HL-60/S4 (cell line): ENCODE results near the gene PLEKHM2.
"Not testable (repeated sequence)": the region's sequence is repeated elsewhere in the genome, so short reads cannot be mapped to it uniquely, and the experiment has no call there.

ENCODE experiments used
- in situ Hi-C: fragments of 300-500 bp; cut with MboI; formaldehyde crosslinking; loops from 2 replicates; pipeline ENCODE4 v1.14.3; 2022; ENCODE audit warnings: low sequenced_read_pairs

The PLEKHM2 gene, protein sequence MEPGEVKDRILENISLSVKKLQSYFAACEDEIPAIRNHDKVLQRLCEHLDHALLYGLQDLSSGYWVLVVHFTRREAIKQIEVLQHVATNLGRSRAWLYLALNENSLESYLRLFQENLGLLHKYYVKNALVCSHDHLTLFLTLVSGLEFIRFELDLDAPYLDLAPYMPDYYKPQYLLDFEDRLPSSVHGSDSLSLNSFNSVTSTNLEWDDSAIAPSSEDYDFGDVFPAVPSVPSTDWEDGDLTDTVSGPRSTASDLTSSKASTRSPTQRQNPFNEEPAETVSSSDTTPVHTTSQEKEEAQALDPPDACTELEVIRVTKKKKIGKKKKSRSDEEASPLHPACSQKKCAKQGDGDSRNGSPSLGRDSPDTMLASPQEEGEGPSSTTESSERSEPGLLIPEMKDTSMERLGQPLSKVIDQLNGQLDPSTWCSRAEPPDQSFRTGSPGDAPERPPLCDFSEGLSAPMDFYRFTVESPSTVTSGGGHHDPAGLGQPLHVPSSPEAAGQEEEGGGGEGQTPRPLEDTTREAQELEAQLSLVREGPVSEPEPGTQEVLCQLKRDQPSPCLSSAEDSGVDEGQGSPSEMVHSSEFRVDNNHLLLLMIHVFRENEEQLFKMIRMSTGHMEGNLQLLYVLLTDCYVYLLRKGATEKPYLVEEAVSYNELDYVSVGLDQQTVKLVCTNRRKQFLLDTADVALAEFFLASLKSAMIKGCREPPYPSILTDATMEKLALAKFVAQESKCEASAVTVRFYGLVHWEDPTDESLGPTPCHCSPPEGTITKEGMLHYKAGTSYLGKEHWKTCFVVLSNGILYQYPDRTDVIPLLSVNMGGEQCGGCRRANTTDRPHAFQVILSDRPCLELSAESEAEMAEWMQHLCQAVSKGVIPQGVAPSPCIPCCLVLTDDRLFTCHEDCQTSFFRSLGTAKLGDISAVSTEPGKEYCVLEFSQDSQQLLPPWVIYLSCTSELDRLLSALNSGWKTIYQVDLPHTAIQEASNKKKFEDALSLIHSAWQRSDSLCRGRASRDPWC

DNA sequence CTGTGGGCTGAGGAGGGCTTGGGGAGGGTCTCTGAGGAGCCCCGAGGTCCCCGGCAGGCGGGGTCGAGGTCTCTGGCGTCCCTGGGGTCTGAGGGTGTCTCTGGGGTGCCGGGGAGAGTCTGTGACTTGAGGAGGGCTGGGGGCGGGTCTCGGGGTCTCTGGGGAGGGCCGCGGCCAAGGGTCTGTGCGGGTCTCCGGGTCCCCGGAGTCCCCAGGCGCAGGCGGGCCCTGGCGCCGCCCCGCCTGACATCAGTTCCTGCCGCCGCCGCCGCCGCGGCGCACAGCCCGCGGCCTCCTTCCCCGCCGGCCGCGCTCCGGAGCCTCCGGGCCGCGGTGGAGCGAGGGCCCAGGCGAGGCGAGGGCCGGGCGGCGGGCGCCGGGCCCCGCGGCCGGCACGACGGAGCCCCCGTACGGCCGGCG lies at the start of gene PLEKHM2:
PLEKHM2 (plus strand) TSS at position 279 of the 420 bp plus-strand sequence. CDS start 239 bp downstream, outside the sequence.
- in situ Hi-C loops, result no loop called here

DNA sequence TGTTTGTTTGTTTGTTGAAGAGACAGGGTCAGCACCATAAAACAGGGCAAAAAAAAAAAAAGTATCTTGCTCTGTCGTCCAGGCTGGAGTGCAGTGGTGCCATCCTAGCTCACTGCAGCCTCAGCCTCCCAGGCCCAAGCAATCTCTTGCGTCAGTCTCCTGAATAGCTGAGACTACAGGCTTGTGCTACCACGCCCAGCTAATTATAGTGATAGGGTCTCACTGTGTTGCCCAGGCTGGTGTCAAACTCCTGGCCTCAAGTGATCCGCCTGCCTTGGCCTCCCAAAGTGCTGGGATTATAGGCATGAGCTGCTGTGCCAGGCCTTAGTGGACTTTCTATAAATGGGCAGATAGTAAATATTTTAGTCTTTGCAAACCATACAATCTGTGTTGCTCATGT lies 47.7 kb upstream of the PLEKHM2 start:
- in situ Hi-C loops, result no loop called here

DNA sequence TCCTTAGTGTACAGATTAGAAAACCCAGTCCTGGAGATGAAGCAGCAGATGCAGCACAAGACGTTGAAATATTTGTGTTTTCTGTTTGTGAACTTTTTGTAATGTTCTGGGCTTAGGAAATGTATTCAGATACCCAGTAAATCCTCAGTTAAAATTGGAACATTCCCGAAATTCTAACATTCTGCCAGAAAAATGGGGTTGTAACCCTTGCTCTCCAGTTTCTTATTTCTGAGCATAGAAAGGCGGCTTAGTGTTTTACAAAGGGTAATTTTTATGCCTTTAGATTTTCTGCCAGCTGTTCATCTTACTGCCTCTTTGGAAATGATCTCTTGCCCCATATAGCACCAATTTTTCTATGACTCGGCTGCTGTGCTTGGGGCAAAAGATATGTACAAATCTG lies 46.3 kb upstream of the PLEKHM2 start:
- in situ Hi-C loops, result no loop called here

DNA sequence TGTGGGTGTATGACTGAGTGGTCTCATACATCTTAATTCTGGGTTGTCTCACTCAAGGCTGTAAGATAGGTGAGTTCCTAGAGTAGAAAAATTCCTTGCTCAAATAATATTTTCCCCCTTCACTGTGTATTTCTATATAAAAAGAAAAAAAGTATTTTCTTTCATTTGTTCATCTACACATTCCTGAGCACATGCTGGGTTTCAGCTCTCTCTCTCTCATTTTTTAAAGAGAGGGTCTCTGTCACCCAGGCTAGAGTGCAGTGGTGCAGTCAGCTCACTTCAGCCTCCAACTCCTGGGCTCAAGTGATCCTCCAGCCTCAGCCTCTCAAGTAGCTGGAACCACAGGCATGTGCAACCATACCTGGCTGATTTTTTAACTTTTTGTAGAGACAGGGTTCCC lies 44.9 kb upstream of the PLEKHM2 start:
- in situ Hi-C loops, result no loop called here

DNA sequence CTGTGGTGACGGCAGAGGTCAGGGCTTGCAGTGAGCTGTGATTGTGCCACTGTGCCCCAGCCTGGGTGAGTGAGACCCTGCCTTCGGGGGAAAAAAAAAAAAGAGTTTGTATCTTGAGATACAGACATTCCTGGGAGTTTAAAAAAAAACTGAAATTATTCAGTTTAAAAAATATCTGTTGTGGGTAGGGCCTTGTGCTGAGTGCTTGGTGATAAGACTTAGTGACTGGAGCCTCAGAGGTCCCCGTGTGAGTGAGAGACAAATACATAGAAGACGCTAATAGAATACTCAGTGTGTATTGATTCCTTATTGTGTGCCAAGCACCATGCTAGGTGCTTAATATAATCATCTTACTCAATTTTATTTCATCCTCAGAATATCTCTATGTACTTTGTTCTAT lies 44.2 kb upstream of the PLEKHM2 start:
- in situ Hi-C loops, result no loop called here

DNA sequence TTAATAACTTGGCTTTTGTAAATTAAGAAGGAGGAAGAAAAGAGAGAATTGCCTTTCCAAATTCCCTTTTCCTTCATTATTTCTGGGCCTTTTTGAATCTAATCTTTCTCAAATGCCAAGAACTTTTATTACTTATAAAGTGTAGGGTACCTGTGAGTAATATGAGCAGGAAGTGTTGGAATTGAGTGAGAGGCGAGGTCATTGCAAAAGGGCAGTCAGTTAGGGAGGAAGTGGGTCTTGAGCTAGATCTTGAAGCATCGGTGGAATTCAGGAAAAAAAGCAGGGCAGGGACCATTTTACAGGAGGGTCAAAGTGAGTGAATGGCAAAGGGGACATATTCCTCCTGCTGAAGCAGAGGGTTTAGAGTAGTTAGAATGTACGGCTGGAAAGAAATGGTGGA lies 43.5 kb upstream of the PLEKHM2 start:
- in situ Hi-C loops, result no loop called here

DNA sequence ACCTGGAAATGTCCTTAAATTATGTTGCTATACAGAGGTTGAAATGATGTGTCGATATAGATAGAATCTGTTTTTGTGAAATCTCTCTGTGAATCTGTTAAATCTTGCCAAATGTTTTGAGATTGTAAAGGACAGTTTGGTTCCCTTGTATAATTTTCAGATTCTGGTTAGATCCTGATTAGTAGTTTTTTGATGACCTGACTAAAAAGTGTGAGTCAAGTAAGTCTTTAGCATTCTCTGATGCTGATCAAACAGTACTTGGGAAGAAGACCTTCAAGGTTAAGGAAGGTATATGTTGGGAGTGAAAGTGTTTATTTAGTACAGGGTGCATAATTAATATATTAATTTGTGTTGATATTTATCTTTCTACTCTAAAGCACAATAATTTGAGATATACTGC lies 34.2 kb upstream of the PLEKHM2 start:
- in situ Hi-C loops, result no loop called here

DNA sequence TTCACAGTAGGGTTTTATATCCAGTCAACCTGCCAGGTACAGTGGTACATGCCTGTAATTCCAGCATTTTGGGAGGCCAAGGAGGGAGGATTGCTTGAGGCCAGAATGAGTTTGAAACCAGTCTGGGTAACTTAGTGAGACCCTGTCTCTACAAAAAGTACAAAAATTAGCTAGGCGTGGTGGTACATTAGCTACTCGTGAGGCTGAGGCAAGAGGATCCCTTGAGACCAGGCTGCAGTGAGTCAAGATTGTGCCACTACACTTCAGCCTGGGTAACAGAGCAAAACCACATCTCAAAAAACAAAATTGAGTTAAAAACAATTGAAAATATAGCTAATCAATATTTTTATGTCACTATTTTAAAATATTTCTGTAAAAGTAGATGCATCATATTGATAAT lies 33.7 kb upstream of the PLEKHM2 start:
- in situ Hi-C loops, result no loop called here

DNA sequence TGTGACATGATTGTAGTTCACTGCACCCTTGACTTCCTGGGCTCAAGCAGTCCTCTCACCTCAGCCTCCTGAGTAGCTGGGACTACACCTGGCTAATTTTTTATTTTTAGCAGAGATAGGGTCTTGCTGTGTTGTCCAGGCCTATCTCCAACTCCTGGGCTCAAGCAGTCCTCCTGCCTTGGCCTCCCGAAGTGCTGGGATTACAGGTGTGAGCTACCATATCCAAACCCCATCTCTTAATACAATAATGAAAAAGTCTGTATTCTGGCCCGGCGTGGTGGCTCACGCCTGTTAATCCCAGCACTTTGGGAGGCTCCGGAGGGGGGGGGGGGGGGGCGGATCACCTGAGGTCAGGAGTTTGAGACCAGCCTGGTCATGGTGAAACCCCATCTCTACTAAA lies 32.0 kb upstream of the PLEKHM2 start:
- in situ Hi-C loops, result not testable (repeated sequence)

DNA sequence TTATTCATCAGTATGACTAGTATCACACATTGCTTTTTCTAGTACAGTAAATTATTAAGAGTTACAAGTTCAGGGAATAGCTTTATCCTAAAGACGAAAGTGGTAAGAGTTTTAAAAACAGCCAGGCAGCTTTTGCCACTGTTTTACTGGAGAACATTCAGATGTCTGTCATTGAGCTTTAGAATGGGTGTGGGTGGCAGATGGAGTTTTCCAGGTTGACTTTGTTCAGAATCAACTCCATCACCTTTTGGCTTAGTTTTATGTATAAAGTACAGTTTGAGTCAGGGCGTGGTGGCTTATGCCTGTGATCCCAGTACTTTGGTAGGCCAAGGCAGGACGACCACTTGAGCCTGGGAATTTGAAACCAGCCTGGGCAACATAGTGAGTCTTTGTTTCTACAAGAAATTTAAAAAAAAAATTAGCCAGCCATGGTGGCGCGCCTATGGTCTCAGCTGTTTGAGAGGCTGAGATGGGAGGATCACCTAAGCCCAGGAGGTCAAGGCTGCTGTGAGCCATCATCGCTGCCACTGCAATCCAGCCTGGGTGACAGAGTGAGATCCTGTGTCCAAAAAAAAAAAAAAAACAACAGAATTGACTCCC lies 29.9 kb upstream of the PLEKHM2 start:
- in situ Hi-C loops, result no loop called here

DNA sequence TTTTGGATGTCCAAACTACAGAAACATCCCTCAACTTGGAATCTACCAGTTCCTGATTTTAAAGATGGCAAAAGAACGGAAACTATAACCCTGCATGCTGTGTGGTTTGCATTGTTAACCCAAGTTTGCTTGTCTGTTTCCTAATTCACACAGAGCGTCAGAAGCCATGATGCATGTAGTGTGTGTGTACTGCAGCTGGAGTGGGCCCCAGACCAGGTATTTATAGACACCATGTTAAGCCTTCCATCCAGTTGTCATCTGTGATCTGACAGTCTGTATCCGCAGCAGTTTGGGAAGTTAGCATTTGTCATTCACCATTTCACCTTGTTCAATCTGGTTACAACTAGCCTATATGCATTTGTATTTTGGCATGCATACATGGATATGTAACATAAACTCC lies 27.7 kb upstream of the PLEKHM2 start:
- in situ Hi-C loops, result no loop called here

DNA sequence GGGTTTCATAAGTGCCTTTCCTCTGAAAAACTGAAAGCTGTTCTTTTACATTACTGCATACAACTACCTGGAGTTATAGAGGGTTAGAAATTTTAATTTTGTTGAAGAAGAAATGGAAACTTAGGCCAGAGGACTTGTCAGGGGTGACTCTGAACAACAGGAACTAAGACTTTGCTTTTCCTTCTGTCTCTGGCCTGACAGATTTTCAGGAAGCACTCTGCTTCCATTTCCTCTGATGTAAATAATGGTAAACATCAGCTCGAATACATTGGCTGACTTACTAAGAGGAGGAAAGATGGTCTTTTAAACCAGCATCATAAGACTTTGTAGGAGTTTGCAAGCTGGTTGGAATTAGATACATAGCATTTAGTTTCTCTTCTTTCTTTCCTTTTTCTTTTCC lies 27.1 kb upstream of the PLEKHM2 start:
- in situ Hi-C loops, result no loop called here

DNA sequence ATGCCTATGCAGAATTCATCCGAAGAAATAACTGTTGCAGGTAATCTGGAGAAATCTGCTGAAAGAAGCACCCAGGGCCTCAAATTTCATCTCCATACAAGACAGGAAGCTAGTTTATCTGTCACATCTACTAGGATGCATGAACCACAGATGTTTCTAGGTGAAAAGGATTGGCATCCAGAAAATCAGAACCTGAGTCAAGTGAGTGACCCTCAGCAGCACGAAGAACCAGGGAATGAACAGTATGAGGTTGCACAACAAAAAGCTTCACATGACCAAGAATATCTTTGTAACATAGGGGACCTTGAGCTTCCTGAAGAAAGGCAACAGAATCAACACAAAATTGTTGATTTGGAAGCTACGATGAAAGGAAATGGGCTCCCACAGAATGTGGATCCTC lies 24.0 kb upstream of the PLEKHM2 start:
- in situ Hi-C loops, result no loop called here

DNA sequence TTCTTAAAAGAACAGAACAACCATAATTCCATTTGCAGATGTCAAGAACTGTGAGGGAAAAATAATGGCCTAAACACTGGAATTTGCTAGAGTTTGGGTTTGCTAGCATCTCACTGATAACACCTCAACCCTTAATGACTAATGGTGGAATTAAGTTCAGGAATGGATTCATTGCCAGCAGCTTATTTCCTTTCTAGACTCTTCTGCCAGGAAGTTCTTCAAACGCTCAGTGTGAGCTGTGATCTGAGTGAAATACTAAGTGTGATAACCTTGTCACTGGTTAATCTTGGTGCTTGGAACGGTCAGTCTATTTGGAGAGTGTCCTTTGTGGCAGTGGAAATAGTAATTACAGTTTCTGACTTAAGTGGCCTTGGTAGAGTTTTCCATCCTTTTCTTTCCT lies 21.6 kb upstream of the PLEKHM2 start:
- in situ Hi-C loops, result no loop called here

DNA sequence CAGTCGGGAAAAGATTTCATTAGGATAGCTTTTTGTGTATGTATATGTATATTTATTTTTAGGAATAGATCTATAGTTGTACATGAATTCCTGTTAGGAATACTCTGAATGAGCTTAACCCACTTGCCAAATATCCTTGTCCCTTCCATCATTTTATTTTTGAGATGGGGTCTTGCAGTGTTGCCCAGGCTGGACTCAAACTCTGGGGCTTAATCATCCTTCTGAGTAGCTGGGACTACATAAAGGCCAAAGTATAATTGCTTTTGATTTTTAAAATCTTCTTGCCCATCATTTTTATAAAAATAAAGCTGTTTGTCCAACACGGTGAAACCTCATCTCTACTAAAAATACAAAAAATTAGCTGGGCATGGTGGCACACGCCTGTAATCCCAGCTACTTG lies 20.2 kb upstream of the PLEKHM2 start:
- in situ Hi-C loops, result no loop called here

DNA sequence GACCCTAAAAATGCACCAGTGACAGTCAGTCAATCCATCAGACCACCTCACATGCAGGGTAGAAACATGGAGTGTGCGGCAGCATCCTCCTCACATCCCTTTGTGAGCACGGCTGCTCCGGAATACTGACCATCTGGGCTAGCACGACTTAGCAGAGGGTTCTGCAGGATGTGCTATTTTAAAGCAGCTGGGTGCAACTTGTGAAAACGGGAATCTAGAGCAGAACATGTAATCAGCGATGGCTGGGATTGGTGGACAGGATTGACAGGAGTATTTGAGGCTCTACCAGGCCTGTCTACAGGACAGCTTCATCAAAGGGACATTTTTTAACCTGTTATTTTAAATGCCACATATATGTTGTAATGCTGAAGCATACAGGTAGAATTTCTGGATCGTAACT lies 16.8 kb upstream of the PLEKHM2 start:
- in situ Hi-C loops, result no loop called here

DNA sequence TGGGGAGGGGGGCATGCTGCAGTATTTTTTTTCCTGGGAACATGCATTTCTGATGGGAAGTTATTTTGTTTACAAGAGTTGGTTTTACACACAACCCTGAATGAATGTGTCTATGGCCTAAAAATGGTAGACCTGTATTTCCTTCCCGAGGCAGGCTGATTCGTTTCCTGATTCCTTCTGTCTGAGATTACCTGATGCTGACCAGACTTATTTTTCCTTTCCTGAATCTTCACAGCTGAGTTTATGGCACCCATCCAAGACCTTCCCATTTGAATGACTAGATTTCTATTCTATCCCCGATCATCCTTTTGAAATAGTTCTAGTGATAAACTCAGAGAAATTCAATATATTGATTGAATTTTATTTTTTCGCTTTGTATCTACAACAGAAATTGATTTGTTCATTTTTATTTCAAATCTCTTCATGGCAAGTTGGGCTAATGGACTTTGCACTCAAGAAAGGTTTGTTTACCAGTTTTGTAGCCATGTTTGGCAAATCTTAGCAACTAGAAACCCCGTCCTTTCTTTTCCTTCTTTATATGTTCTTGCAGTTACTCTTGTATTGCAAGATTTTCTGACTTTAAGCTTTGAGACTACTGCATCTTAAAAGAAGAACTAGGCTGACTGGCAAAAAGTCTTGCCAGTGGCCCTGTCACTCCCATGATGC lies 15.9 kb upstream of the PLEKHM2 start:
- in situ Hi-C loops, result no loop called here

DNA sequence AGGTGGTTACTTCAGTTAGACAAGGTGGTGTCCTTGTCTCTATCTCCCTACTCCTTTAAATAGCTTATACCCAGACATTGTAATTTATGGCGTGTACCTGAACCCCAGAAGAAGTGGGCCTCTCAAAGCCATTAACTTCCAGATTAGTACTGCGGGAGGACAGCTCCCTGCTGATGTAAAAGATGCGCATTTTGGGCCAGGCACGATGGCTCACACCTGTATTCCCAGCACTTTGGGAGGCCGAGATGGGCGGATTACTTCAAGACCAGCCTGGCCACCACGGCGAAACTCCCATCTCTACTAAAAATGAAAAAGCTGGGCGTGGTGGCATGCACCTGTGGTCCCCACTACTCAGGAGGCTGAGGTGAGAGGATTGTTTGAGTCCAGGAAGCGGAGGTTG lies 15.0 kb upstream of the PLEKHM2 start:
- in situ Hi-C loops, result no loop called here

DNA sequence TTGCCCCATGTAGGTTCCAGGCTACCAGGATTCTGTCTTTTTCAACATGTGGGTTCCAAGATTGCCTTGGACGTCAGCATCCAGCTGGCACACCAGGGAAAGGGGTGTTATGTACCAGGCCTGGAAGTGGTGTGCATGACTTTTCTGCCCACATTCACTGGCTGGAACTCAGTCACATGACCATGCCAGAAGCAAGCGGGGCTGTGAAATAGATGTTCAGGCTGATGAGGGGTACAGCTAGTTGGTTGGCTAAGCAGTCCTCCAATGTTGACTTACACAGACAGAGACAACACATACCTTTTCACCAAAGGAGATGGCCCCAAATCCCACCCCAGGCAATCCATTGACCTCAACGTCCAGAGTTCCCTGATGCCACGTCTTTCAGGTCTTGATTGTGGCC lies 14.3 kb upstream of the PLEKHM2 start:
- in situ Hi-C loops, result no loop called here

DNA sequence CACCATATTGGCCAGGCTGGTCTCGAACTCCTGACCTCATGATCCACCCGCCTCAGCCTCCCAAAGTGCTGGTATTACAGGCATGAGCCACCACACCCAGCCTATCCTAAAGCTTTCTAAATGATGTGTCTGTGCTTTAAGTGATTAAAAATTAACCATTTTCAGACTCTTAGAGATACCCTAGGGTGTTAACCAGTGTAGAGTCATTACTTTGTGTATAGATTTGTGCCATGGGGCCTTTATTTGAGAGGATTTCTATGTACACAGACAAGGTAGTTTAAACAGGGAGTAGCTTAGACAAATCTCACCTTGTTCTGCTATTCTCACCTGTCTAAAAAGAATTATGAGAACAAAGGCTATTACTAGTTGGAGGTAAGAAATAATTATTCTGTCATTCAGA lies 12.7 kb upstream of the PLEKHM2 start:
- in situ Hi-C loops, result no loop called here
